NB4 (cell line): ENCODE data around the gene OR56A5.

Experiments
- CTCF ChIP-seq: IDR thresholded peaks from one replicate; pipeline ENCODE4 v1.5.1; 2012; ENCODE audit warnings: low read depth, low read length
- MAX ChIP-seq: IDR thresholded peaks from 2 replicates; pipeline ENCODE4 v1.6.1; 2011; ENCODE audit warnings: low read depth, low read length
- POLR2A ChIP-seq: IDR thresholded peaks from 2 replicates; pipeline ENCODE4 v1.6.1; 2011; ENCODE audit warnings: mild to moderate bottlenecking; ENCODE audit not compliant: insufficient read length; ENCODE audit errors: extremely low read depth

GRCh38 chr11:5973530-5973929 is 5.2 kb upstream of the OR56A5 start:
- no peak for TF ChIP-seq POLR2A
- no peak for TF ChIP-seq CTCF
- no peak for TF ChIP-seq MAX
